Suprapubic skin (tissue), 4 donors: Measurements from ENCODE around the gene SLC39A6.

Experiments used
- CTCF ChIP-seq, 2 donors: fragments of 200-600 bp in 1 of 2; fragments of 450-650 bp in 1 of 2; sonication (generic) in 1 of 2; IDR thresholded peaks; one replicate each; pipeline ENCODE4 v1.5.1; 2016 to 2019; ENCODE audit warnings: antibody characterized with exemption in 2 of 2, mild to moderate bottlenecking in 1 of 2, moderate library complexity in 1 of 2
- EP300 ChIP-seq: sonication (generic); formaldehyde crosslinking; IDR thresholded peaks from one replicate; pipeline ENCODE4 v1.6.1; 2017; ENCODE audit warnings: antibody characterized with exemption
- POLR2A ChIP-seq, 2 donors: fragments of 450-650 bp; IDR thresholded peaks; one replicate each; pipeline ENCODE4 v1.6.1; 2017; ENCODE audit warnings: antibody characterized with exemption in 2 of 2, mild to moderate bottlenecking in 2 of 2, moderate library complexity in 2 of 2
- POLR2AphosphoS5 ChIP-seq, 3 donors: sonication (generic); formaldehyde crosslinking; IDR thresholded peaks; one replicate each; pipeline ENCODE4 v1.6.1; 2017; ENCODE audit warnings: antibody characterized with exemption in 3 of 3

GRCh38 chr18:36160959-36161371 lies 31.8 kb upstream of the SLC39A6 start:
- TF ChIP-seq CTCF (IDR thresholded peaks at IDR 0.05): no peak
- TF ChIP-seq POLR2A (IDR thresholded peaks at IDR 0.05): no peak
- TF ChIP-seq EP300: no peak
- no peak for TF ChIP-seq POLR2AphosphoS5 (IDR thresholded peaks at IDR 0.05)
